Gastroesophageal sphincter (tissue), 3 donors: ENCODE results near the gene DSCAML1.

Experiments
- EP300 ChIP-seq: sonication (generic); formaldehyde crosslinking; IDR thresholded peaks from one replicate; pipeline ENCODE4 v1.6.1; 2017; ENCODE audit warnings: antibody characterized with exemption, mild to moderate bottlenecking
- POLR2A ChIP-seq, 2 donors: fragments of 450-650 bp; IDR thresholded peaks; one replicate each; pipeline ENCODE4 v1.6.1; 2017; ENCODE audit warnings: antibody characterized with exemption in 2 of 2, mild to moderate bottlenecking in 2 of 2, moderate library complexity in 1 of 2
- POLR2AphosphoS5 ChIP-seq: sonication (generic); formaldehyde crosslinking; IDR thresholded peaks from one replicate; pipeline ENCODE4 v1.6.1; 2017; ENCODE audit warnings: antibody characterized with exemption
- TF ChIP-seq, protein P1 (sequence below), 4 experiments: fragments of 200-600 bp in 2 of 4; fragments of 450-650 bp in 2 of 4; sonication (generic) in 1 of 4; IDR thresholded peaks; one replicate each; pipeline ENCODE4 v1.5.1; 2017 to 2019; ENCODE audit warnings: antibody characterized with exemption in 4 of 4, mild to moderate bottlenecking in 2 of 4, moderate library complexity in 2 of 4

DNA sequence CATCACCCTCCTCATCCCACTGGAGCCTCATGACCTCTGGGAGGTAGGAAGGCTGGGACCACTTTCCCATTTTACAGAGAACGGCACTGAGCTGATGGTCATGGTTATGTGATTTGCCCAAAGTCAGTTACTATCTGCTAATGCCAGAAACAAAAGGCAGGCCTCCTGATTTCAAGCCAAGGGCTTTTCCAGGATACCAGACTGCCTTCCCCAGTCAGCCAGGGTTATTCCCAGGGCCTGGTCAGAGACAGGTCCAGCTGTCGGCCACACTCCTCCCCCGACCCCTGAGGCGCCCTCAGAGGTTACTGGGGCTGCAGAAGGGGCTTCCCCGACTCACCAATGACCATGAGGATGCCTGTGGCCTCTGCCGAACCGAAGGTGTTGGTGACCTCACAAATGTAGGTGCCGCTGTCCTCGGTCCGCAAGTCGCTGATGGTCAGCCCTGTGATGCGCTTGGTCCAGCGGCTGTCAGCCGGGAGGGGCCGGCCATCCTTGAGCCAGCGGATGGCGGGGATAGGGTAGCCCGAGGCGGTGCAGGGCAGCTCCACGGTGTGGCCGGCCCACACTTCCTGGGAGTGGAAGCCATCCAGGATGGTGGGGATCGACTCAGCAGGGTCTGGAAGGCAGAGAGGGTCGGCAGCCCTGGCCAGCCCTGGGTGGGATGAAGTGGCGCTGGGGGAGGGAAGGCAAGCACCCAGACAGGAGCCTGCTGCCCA is 272.4 kb downstream of the DSCAML1 start:
- TF ChIP-seq POLR2AphosphoS5 (no peak), POLR2A (IDR thresholded peaks at IDR 0.05) (no peak), EP300 (no peak)
- TF ChIP-seq, protein P1, sequence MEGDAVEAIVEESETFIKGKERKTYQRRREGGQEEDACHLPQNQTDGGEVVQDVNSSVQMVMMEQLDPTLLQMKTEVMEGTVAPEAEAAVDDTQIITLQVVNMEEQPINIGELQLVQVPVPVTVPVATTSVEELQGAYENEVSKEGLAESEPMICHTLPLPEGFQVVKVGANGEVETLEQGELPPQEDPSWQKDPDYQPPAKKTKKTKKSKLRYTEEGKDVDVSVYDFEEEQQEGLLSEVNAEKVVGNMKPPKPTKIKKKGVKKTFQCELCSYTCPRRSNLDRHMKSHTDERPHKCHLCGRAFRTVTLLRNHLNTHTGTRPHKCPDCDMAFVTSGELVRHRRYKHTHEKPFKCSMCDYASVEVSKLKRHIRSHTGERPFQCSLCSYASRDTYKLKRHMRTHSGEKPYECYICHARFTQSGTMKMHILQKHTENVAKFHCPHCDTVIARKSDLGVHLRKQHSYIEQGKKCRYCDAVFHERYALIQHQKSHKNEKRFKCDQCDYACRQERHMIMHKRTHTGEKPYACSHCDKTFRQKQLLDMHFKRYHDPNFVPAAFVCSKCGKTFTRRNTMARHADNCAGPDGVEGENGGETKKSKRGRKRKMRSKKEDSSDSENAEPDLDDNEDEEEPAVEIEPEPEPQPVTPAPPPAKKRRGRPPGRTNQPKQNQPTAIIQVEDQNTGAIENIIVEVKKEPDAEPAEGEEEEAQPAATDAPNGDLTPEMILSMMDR (IDR thresholded peaks at IDR 0.05), result no peak
